ENCODE measurements around the gene HOXB3.

HOXB3 gene

GRCh38 chr17:48553826-48554225 lies 36.2 kb downstream of the HOXB3 start:
- DNase-seq: peak; percentile 6

DNA sequence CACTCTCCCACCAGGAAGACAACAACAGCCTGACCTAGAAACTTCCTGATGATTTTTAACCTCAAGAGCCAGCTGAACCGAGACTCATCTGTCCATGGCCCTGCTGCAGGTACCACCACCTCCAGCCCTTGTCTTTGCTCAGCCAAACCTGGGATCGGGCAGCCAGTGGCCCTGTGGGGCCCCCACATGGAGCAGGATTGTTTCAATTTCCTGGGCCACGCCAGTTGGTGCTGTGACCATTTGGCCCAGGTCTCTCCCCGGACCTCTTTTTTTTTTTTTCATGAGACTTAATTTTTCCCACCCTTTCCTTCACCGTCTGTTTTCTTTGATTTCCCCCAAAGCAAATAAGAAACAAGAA lies 36.9 kb downstream of the HOXB3 start:
- no peak for DNase-seq

GRCh38 chr17:48552466-48553189 lies 37.4 kb downstream of the HOXB3 start:
- no peak for DNase-seq

DNA sequence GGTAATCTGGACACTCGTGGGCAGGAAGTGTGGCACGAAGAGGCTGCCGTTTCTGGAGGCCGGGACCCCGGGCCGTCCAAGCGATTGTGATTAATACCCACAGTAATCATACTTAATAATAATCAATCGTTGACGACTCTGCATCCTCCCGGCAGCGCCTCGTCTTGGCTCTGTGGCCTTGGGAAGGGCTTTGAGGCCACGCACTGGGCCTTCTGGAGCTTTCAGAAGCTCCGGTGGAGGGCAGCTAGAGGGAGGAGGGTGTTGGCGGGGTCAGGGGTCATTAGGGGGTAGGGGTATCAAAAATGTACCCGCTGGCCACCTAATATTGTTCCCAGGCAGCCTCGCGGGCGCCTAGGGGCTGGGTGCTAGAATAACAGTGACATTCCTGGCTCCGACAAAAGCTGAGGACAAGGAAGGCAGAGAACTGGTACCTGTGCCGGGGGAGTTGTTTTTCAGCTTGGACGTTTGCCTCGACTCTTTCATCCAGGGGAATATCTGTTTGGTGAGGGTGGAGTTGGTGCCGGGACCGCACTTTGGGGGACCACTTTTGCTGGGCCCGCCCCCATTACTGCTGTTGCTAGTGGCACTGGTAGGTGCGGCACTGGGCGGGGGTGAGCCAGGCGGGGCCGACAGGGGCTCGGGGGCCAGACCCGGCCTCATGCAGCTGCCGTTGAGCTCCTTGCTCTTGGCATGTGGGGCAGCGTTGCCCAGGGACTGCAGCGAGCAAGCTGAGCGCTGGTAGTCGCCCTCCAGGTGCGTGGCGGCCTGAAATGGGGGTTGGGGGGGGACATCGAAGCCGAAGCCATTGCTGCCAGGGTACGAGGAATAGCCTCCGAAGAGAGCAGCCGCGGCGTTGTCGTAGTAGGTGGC lies 38.2 kb downstream of the HOXB3 start:
- no peak for DNase-seq

- no peak for DNase-seq
These were observed 38.9 kb downstream of the HOXB3 start for GRCh38 chr17:48551214-48551555.

DNA sequence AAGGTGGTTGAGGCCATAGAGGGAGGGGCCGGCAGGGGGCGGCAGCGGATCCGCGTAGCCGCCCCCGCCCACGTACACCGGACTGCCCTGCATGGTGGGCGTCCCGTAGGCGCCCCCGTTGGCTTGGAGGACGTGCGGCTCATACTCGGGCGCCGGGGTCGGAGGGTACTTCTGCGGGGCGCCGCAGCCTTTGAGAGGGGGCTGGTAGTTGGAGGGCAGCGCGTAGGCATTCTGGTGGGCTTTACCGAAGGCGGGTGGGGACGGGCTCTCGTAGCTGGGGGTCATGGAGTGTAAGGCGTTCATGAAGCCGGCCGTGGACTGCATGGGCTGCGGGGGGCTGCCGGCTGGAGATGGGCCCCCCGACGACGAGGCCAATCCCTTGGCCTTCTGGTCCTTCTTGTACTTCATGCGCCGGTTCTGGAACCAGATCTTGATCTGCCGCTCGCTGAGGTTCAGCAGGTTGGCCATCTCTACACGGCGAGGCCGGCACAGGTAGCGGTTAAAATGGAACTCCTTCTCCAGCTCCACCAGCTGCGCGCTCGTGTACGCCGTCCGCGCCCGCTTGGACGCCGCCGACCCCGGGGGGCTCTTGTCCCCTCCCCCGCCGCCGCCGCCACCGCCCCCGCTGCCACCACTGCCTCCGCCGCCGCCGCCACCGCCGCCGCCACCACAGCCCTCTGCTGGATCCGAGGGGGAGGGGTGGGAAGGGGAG lies 39.4 kb downstream of the HOXB3 start:
- no peak for DNase-seq

DNA sequence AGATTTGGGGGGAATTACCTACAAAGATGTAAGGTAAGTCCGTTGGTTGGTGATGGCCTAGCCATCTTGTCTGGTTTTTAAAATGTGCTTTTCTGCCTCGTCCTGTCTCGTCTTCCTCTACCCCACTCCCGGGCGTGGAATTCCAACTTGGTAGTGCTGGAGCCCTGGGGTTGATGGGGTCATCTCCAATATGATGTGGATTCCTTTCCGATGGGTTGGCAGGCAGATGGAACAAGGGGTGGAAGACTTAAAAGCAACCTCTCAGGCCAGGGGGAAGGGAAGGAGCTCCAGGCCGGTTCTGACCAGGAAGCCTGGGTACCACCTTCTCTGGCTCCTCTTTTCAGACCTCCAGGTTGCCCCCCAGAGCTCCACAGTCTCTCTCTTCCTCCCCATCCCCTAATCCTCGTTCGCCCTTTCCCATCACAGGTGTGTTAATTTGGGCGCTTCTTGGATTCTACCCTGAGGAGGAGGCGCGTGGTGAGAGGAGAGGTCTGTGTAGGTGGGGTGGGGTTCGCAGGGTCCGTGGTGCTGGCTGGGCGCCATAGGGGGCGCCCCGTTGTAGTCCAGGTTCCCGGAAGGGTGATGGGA lies 40.0 kb downstream of the HOXB3 start:
- DNase-seq: peak; percentile 78

GRCh38 chr17:48549281-48549630 lies 40.8 kb downstream of the HOXB3 start:
- DNase-seq: no peak

DNA sequence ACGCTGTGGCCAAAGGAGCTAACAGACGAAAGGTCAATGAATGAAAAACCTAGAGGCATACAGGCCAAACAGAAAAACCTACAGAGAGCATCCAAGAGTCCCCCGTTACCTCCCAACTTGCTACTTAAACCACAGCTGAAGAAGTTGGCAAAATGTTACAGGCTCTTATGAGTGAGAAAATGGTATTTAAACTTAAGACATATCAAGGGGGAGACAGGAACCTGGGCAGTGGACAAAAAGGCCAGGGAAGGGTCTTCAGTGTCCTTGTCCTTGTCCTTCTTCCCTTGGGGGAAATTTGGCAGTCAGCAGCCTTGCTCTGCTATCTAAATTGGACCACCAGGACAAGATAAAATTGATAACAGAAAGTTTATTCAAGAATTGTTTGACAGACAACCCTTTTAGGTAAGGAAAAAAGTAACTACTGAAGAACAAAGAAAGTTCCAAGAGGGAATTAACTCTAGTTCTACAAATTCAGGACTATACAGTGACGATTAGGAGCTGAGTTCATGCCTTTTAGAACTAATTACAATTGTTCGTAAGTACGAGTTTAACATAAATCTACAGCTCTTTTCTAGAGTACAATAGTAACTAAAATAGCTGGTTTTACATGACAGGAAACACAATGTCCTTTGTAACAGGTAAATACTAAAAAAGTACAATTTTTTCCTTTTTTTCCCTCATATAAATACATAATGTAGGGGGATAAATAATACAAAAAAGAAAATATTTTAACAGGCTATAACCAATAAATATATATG lies 41.3 kb downstream of the HOXB3 start:
- no peak for DNase-seq

DNA sequence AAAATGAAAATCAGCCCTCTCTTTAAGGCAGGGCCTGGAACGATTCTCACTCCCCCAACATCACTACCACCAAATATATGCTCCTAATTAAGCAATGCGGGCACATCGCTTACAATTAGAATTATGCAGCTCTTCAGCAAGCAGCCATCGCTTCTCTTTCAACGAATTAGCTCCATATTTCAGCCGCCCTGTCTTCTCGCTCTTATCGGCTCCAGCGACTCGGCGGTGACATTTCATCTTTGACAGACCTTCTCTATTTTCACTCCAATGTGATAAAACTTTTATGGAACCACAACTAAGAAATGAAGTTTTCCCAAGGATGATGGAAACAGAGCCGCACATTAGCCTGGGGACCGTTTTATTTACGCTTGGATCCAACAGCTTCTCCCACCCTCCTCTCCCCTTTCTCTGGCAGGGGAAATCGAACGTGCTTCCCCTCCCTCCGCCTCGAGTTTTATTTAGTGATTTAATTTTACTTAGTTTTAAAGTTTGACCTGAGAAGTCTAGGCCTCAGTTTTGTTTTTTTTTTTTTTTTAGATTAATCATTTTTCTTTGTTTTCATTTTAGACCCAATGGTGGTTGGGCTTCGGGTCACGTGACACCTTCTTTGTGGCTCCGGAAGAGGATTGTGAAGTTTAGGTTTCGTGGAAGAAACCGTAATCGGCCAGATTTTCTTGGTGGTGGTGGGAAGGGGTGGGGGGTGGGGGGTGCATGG lies 42.1 kb downstream of the HOXB3 start:
- DNase-seq: peak; percentile 82

DNA sequence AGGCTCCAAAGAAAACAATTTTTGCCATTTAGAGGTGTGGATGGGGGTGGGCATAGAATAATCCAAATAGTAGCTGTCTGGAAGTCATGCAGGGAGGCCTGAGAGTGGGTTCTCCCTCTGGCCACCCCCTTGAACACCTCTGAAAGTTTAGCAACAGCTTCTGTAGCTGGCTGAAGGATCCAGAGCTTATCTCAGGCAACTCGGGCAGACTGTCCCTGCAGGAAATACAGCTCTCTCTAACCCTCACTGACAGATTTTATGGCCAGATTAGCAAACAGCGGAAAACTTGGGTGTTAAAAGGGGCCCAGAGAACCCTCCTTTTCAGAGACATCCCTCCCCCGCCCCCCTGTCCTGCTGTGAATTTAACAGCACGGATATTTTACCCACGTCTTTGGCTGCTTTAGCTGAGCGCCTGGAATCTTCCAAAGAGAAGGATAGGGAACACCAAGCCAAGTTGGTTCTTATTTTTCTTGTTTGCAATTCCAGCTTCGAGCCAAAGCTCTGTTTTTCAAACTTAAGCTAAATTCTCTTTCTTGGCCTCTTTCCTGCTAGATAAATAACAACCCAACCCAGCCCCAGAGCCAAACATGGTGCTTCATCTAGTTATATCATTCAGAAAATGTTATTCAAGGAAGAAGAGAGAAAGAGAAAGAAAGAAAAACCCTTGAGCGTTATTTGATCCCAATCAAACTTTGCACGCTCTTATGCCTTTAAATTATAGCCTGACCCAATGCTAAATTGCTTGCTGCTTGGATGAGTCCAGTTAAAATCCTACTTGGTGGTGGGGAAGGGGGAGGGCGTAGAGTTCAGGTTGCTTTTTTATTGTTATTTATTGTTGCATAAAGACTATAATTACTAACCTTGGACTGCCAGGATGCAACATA lies 42.9 kb downstream of the HOXB3 start:
- DNase-seq: no peak

- DNase-seq: peak; percentile 91
These were observed 43.7 kb downstream of the HOXB3 start for GRCh38 chr17:48546137-48546923.

DNA sequence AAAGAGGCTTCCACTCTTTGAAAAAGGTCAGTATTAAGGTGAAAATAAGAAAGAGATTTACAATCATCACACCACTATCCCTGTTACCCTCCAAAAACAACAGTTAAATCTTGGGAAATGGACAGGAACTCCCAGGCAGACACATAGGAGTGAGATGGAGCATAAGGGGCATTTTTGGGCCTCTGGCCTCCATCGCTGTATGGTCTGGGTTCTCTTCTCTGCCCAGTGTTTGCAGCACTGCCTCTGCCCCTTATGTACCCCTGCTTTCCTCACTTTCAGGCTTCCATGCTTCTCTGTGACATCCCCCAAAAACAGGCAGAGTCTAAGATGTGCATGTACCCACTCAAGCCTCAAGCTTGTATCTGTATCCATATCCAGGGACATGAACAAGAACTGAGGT lies 44.5 kb downstream of the HOXB3 start:
- DNase-seq: no peak

DNA sequence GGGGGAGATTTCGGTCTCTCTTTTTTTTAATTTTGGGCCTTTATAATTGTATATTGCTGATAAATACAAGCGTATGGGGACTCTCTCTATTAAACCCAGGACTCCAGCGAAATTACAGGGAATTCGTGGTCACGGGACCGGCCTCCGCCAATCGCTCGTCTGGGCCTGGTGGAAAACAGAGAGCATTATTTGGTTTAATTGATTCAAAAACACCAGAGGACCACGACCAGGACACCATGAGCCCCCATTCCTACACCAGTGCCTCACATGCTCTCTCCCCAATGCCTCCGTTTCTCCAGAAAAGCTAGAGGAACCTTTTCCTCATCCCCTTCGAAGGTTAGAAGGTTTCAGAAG lies 45.0 kb downstream of the HOXB3 start, which contains the start of gene HOXB2:
HOXB2 (minus strand) TSS at position 88 of the 354 bp plus-strand sequence. CDS start 198 bp downstream, outside the sequence.
- no peak for DNase-seq

DNA sequence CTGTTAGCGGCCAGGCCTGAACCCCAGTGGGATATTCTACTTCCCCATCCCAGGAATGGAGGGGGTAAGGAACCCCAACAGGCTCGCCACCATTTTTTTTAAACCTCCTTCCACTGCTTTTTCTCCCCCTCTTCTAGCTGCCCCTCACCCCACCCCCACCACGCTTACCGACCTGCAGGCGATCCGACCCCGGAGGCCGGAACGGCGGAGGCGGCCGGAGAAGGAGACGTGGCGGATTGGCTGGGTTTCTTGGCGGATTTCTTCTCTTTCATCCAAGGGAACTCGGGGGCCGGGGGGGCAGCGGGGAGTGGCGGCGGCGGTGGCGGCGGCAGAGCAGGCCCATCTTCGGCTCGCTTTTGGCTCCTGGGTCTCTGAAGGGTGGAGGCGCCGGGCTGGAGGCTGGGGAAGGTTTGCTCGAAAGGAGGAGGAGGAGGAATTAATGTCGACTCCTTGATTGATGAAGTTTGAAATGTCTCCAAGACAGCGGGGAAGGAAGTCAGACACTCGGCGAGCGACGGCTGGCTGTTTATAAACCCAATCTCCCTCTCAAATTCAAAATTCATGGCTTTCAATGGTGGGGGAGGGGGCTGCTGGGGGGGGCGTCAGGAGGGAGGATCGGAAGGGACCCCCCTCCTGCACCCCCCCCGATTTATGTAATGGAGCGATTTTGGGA lies 45.6 kb downstream of the HOXB3 start:
- peak; percentile 98 for DNase-seq

DNA sequence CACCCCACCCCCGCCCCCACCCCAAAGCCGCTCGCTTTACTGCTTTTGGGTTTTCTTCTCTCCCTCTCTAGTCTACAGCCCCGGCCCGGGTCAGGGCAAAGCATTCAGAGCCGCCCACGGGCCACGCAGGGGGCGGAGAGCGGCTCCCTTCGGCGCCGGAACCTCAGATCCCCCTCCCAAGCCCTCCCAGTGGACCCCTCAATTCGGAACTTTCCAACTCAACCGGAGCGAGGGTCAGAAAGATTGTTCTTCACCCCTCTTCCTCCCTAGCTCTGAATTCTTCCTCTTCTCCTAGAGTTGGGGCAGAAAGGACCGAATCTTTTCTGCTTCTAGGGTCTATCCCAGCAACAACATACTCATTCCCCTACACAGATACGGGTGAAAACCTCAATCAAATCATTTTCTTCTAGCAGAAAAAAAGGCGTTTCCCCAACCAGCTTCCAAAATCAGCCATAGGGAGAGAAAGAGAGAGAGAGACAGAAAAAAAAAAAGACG lies 46.1 kb downstream of the HOXB3 start:
- DNase-seq: no peak

GRCh38 chr17:48543107-48543853 lies 46.8 kb downstream of the HOXB3 start:
- no peak for DNase-seq

GRCh38 chr17:48542698-48543106 lies 47.3 kb downstream of the HOXB3 start:
- no peak for DNase-seq

Data from fibroblast of upper back skin (primary cell).